Osteoblast (primary cell): ENCODE data around the gene BORCS5. TPM values are rescaled to one million over a fixed set of nuclear protein-coding genes. Genes with fewer than 3 reads are reported as not detected.
"Not testable (repeated sequence)": the region's sequence is repeated elsewhere in the genome, so short reads cannot be mapped to it uniquely, and the experiment has no call there.

Experiments used
- DNase-seq: peaks from one replicate; pipeline ENCODE4 v3.0.0; 2011; ENCODE audit warnings: low spot score, mixed read lengths; ENCODE audit not compliant: insufficient read length; ENCODE audit errors: missing footprints
- H2AFZ ChIP-seq: 2 replicates; pipeline ENCODE4 v1.6.0; 2011; ENCODE audit warnings: mild to moderate bottlenecking, low read length
- H3K27ac ChIP-seq: 2 replicates; pipeline ENCODE4 v1.5.1; 2011; ENCODE audit warnings: mild to moderate bottlenecking, low read depth, low read length, moderate library complexity
- H3K27me3 ChIP-seq: 2 replicates; pipeline ENCODE4 v1.6.0; 2012; ENCODE audit warnings: mild to moderate bottlenecking, control low read depth, inconsistent platforms, low read length, moderate library complexity; ENCODE audit not compliant: insufficient read depth
- H3K36me3 ChIP-seq: 2 replicates; pipeline ENCODE4 v1.5.1; 2011; ENCODE audit warnings: mild to moderate bottlenecking, low read length, control low read depth, moderate library complexity; ENCODE audit not compliant: insufficient read depth
- H3K4me1 ChIP-seq: 2 replicates; pipeline ENCODE4 v1.5.1; 2011; ENCODE audit warnings: mild to moderate bottlenecking, low read length, control low read depth, moderate library complexity; ENCODE audit not compliant: insufficient read depth
- H3K4me2 ChIP-seq: 2 replicates; pipeline ENCODE4 v1.6.0; 2011; ENCODE audit warnings: mild to moderate bottlenecking, low read length; ENCODE audit not compliant: insufficient read depth
- H3K4me3 ChIP-seq: fragments of 200-600 bp; sonication (generic); 3 replicates; pipeline ENCODE4 v1.5.1; 2012; ENCODE audit warnings: mild to moderate bottlenecking, low read length, inconsistent platforms; ENCODE audit not compliant: insufficient read depth
- H3K79me2 ChIP-seq: 2 replicates; pipeline ENCODE4 v1.6.0; 2012; ENCODE audit warnings: mild to moderate bottlenecking, low read length, control low read depth, inconsistent platforms; ENCODE audit not compliant: insufficient read depth
- H3K9me3 ChIP-seq: 2 replicates; pipeline ENCODE4 v1.5.1; 2011; ENCODE audit warnings: low read depth, low read length, control low read depth
- H4K20me1 ChIP-seq: 2 replicates; pipeline ENCODE4 v1.6.0; 2012; ENCODE audit warnings: mild to moderate bottlenecking, low read length, control low read depth; ENCODE audit not compliant: insufficient read depth
- CTCF ChIP-seq: IDR thresholded peaks from 2 replicates; pipeline ENCODE4 v1.5.1; 2011; ENCODE audit warnings: mild to moderate bottlenecking, low read depth, low read length, moderate library complexity; ENCODE audit errors: extremely low read depth
- total RNA-seq: library from RNA; depleted of rRNA; stranded (reverse); fragments of >200 nt; gene quantifications from 2 replicates; pipeline ENCODE4 v1.2.3, GENCODE V29; 2012

BORCS5 gene
- total RNA-seq, 1 donor = 14.8 TPM

- H3K27ac ChIP-seq = no peak overlapping the region
- H3K4me3 ChIP-seq = no peak overlapping the region
- H2AFZ ChIP-seq = no peak overlapping the region
- H4K20me1 ChIP-seq = peaks cover 3% of the 10 kb centered on the region
- H3K4me2 ChIP-seq = no peak overlapping the region
- peaks cover under 1% of the 10 kb centered on the region for H3K36me3 ChIP-seq
- no peaks in the 10 kb centered on the region for H3K9me3 ChIP-seq
- no peaks in the 10 kb centered on the region for H3K27me3 ChIP-seq
- no peak for DNase-seq
- no peak for TF ChIP-seq CTCF
- peaks cover 9% of the 10 kb centered on the region for H3K4me1 ChIP-seq
- no peaks in the 10 kb centered on the region for H3K79me2 ChIP-seq
These were observed 114.0 kb downstream of the BORCS5 start for GRCh38 chr12:12470751-12471306.

- H3K27me3 ChIP-seq, H3K4me1 ChIP-seq, DNase-seq, H3K9me3 ChIP-seq, H3K79me2 ChIP-seq, H3K4me3 ChIP-seq, H4K20me1 ChIP-seq, H2AFZ ChIP-seq, H3K27ac ChIP-seq, H3K4me2 ChIP-seq: not testable (repeated sequence)
- peaks cover 15% of the 10 kb centered on the region for H3K36me3 ChIP-seq
These were observed 115.4 kb downstream of the BORCS5 start for GRCh38 chr12:12471982-12472961.

- H2AFZ ChIP-seq = no peak overlapping the region
- no peak overlapping the region for H3K27ac ChIP-seq
- no peaks in the 10 kb centered on the region for H3K79me2 ChIP-seq
- peaks cover 3% of the 10 kb centered on the region for H4K20me1 ChIP-seq
- no peak for TF ChIP-seq CTCF
- no peak for DNase-seq
- H3K4me3 ChIP-seq = no peak overlapping the region
- H3K4me2 ChIP-seq = no peak overlapping the region
- peaks cover 16% of the 10 kb centered on the region for H3K36me3 ChIP-seq
- no peaks in the 10 kb centered on the region for H3K4me1 ChIP-seq
- H3K9me3 ChIP-seq = no peaks in the 10 kb centered on the region
- H3K27me3 ChIP-seq = no peaks in the 10 kb centered on the region
These were observed 116.3 kb downstream of the BORCS5 start for GRCh38 chr12:12473223-12473622.

GRCh38 chr12:12474471-12474928 is 117.6 kb downstream of the BORCS5 start:
- no peak overlapping the region for H3K4me3 ChIP-seq
- no peak for TF ChIP-seq CTCF
- no peak for DNase-seq
- no peaks in the 10 kb centered on the region for H3K4me1 ChIP-seq
- H3K9me3 ChIP-seq = no peaks in the 10 kb centered on the region
- no peak overlapping the region for H2AFZ ChIP-seq
- no peaks in the 10 kb centered on the region for H3K79me2 ChIP-seq
- no peaks in the 10 kb centered on the region for H3K27me3 ChIP-seq
- H3K4me2 ChIP-seq = no peak overlapping the region
- H4K20me1 ChIP-seq = peaks cover 3% of the 10 kb centered on the region
- peaks cover 16% of the 10 kb centered on the region for H3K36me3 ChIP-seq
- H3K27ac ChIP-seq = no peak overlapping the region
